GM12872 (cell line): ENCODE measurements around the gene ACACB.

Experiments used
- TF ChIP-seq, protein P1 (sequence below): IDR thresholded peaks from 3 replicates; pipeline ENCODE4 v1.5.1; 2011; ENCODE audit warnings: low read depth, mild to moderate bottlenecking, low read length, moderate library complexity; ENCODE audit not compliant: insufficient read depth

The ACACB gene

DNA sequence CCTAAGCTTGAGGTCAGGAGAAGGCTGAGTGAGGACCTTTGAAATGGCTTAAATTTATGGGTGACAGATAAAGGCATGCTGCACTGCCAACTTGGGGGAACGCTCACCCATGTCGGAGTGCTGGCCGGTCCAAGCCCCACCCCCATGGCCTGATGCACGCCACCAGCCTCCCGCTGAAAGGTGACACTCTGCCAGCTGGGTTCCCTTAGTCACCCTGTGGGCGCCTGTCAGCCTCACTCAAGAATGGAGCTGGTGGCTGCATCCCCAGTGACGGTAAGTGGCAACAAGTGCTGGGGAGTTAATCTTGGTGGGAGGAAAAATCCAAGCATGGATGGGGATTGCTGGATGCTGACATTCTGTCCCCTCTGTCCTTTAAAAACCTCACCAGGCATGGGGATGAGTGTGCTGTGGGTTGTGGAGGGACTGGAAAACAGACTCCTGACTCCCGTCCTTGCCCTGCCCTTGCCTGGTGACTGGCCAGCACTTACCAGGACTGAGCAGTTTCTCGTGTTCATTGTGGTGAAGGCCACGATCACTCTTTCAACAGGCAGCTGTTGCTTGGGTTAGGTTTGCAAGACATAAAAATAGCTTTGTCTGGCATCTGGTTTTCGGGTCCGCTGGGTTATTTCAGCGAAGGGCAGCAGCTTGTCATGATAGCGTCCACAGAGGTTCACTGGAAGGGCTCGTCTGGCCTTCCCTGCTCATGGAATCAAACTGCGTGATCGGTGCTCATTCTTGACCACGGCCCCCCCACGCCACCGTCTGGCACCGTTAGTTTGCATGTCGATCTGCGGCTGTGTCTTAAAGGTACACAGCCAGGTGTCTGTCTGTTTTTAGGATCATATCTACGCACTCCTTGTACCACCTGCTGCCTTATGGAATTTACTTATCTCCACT is 15.0 kb downstream of the ACACB start:
- TF ChIP-seq, protein P1, sequence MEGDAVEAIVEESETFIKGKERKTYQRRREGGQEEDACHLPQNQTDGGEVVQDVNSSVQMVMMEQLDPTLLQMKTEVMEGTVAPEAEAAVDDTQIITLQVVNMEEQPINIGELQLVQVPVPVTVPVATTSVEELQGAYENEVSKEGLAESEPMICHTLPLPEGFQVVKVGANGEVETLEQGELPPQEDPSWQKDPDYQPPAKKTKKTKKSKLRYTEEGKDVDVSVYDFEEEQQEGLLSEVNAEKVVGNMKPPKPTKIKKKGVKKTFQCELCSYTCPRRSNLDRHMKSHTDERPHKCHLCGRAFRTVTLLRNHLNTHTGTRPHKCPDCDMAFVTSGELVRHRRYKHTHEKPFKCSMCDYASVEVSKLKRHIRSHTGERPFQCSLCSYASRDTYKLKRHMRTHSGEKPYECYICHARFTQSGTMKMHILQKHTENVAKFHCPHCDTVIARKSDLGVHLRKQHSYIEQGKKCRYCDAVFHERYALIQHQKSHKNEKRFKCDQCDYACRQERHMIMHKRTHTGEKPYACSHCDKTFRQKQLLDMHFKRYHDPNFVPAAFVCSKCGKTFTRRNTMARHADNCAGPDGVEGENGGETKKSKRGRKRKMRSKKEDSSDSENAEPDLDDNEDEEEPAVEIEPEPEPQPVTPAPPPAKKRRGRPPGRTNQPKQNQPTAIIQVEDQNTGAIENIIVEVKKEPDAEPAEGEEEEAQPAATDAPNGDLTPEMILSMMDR: no peak

DNA sequence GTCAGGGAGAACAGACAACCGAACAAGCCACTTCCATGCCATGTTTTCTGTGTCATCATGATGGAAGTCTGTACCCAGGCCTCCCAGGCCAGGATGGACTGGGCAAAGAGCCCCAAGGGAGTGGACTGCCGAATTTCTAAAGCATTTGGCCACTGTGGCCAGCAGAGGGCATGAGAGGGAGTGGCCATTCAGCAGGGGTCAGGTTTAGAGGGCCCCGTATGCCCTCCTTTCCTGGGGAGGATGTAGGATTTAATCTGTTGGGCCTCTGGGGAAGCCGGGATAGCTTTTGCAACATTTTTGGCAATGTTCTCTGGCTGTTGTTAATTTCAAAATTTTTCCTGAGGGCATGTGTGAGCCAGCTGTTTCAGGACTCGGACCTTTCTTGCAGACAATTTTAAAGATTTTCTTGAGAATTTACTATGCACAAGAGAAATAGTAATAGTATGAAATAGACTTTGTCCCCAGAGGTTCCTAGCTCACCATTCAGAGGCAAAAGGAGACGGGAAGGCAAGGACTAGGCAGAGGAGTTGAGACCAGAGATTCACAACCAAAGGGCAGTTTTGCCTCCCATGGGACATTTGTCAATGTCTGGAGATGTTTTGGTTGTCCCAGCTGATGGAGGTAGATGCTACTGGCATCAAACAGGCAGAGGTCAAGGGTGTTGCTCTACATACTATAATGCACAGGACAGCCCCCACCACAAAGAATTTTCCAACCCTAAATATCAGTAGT is 18.0 kb downstream of the ACACB start:
- TF ChIP-seq, protein P1: peak; percentile 54

DNA sequence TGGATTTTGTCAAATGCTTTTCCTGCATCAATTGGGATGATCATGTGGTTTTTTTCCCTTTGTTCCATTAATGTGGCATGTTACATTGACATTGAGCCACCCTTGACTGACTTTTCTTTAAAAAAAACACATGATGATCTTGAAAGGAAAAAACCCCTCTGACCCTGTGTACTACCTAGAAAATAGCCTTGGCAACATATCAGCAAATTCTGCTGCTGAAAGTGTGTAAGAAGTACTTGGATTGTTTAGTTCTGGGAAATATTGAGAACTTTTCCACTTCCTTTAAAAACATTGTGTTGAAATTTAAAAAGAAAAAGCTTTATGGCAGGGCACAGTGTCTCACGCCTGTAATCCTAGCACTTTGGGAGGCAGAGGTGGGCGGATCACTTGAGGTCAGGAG is 20.7 kb downstream of the ACACB start:
- TF ChIP-seq, protein P1: no peak

DNA sequence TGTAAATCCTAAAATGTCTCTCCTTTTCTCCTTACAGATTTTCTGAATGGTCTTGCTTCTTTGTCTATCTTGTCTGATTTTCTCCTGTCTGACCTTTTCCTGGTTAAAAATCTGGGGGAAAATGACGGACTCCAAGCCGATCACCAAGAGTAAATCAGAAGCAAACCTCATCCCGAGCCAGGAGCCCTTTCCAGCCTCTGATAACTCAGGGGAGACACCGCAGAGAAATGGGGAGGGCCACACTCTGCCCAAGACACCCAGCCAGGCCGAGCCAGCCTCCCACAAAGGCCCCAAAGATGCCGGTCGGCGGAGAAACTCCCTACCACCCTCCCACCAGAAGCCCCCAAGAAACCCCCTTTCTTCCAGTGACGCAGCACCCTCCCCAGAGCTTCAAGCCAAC is 23.0 kb downstream of the ACACB start:
- TF ChIP-seq, protein P1: no peak

DNA sequence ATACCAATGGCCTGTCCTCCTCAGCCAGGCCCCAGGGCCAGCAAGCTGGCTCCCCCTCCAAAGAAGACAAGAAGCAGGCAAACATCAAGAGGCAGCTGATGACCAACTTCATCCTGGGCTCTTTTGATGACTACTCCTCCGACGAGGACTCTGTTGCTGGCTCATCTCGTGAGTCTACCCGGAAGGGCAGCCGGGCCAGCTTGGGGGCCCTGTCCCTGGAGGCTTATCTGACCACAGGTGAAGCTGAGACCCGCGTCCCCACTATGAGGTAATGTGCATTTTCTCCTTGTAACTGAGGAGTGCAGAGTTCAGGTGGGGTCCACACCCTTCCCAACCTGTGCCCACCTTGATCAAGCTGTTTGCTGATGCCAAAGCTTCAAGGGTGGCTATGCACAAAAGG is 23.4 kb downstream of the ACACB start:
- TF ChIP-seq, protein P1: no peak

DNA sequence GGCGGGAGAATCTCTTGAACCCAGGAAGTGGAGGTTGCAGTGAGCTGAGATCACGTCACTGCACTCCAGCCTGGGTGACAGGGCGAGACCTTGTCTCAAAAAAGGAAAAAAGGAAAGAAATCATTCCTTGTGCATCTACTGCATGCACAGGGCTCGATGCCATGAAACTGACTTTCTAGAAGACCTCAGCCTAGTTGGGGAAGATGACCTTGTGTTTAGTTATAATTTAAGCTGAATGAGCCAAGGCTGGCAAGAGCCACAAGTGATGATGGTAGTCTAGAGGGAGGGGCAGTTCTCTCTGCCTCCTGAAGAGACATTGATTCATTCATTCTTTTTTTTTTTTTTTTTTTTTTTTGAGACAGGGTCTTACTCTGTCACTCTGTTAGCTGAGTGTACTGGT is 24.2 kb downstream of the ACACB start:
- TF ChIP-seq, protein P1: no peak

DNA sequence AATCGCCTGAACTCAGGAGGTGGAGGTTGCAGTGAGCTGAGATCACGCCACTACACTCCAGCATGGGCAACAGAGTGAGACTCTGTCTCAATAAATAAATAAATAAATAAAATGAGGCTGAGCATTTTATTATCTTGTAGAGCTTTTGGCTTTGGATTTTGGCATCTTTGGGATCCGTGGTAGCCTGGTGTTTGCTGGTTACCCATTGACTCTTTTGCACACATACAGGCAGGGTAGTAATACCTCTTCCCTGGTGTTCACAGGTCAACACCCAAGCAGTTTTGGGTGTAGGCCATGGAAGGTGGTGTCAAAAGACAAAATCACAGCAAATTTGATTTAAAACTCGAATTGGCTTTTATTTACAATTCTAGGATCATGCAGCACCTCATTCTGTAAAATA is 27.8 kb downstream of the ACACB start:
- TF ChIP-seq, protein P1: no peak
